HepG2 (cell line): ENCODE measurements around the gene PSMD3. TPM values are rescaled to one million over a fixed set of nuclear protein-coding genes. Genes with fewer than 3 reads are reported as not detected.

Source experiments
- POLR2G ChIP-seq: fragments of 200-400 bp; formaldehyde crosslinking; IDR thresholded peaks from 2 replicates; pipeline ENCODE4 v1.6.1; 2018; ENCODE audit warnings: mild to moderate bottlenecking, low read depth, low read length, moderate library complexity
- SP140L ChIP-seq: sonication (generic); formaldehyde crosslinking; IDR thresholded peaks from 2 replicates; pipeline ENCODE4 v1.4.0; 2020; ENCODE audit warnings: missing genetic modification reagents, borderline replicate concordance
- SRSF9 ChIP-seq: fragments of 200-400 bp; formaldehyde crosslinking; IDR thresholded peaks from 2 replicates; pipeline ENCODE4 v1.6.1; 2018; ENCODE audit warnings: borderline replicate concordance, mild to moderate bottlenecking, low read depth, low read length; ENCODE audit not compliant: insufficient read depth, poor library complexity, severe bottlenecking
- ZNF446 ChIP-seq: sonication (generic); formaldehyde crosslinking; IDR thresholded peaks from 2 replicates; pipeline ENCODE4 v1.5.0; 2020; ENCODE audit warnings: mild to moderate bottlenecking, missing genetic modification reagents
- ZNF577 ChIP-seq: sonication (generic); formaldehyde crosslinking; IDR thresholded peaks from 2 replicates; pipeline ENCODE4 v1.4.0; 2020; ENCODE audit warnings: mild to moderate bottlenecking, low read depth, missing genetic modification reagents, borderline replicate concordance
- ZNF646 ChIP-seq: sonication (generic); formaldehyde crosslinking; IDR thresholded peaks from 2 replicates; pipeline ENCODE4 v1.9.0; 2021; ENCODE audit warnings: mild to moderate bottlenecking, missing genetic modification reagents
- ZNF746 ChIP-seq: sonication (generic); formaldehyde crosslinking; IDR thresholded peaks from 2 replicates; pipeline ENCODE4 v1.8.0; 2022; ENCODE audit warnings: mild to moderate bottlenecking, missing genetic modification reagents
- polyA plus RNA-seq, 8 experiments: library from polyadenylated mRNA; depleted of rRNA in 3 of 8; stranded (reverse) in 7 of 8; unstranded in 1 of 8; fragments of >200 nt; fragmentation: Illumina TruSeq in 4 of 8; extraction: Trizol in 4 of 8; gene quantifications; 2 replicates each; pipeline versions ENCODE4 v1.2.1 to v1.2.3, GENCODE V29; 2011 to 2016; ENCODE audit warnings: low read depth in 4 of 8, missing spikeins in 1 of 8, mixed read lengths in 1 of 8; ENCODE audit not compliant: insufficient read depth in 1 of 8
- total RNA-seq, 5 experiments: library from RNA; depleted of rRNA; stranded (reverse); fragments of >200 nt; fragmentation: Illumina TruSeq; extraction: Trizol; gene quantifications; 2 replicates each; pipeline ENCODE4 v1.2.3, GENCODE V29; 2016; ENCODE audit warnings: low read depth in 1 of 5
- TF ChIP-seq, protein P1 (sequence below): sonication (generic); formaldehyde crosslinking; IDR thresholded peaks from 2 replicates; pipeline ENCODE4 v1.8.0; 2022; ENCODE audit warnings: mild to moderate bottlenecking, missing genetic modification reagents
- TF ChIP-seq, protein P2 (sequence below): sonication (generic); formaldehyde crosslinking; IDR thresholded peaks from 2 replicates; pipeline ENCODE4 v1.8.1; 2023; ENCODE audit warnings: missing genetic modification reagents, inconsistent platforms, borderline replicate concordance
- TF ChIP-seq, protein P3 (sequence below): sonication (generic); formaldehyde crosslinking; IDR thresholded peaks from 2 replicates; pipeline ENCODE4 v1.5.0; 2020; ENCODE audit warnings: mild to moderate bottlenecking, missing genetic modification reagents, borderline replicate concordance

The PSMD3 gene
- total and polyA plus RNA-seq, 2 of the 13 experiments (the other 11 are each of a cell fraction or from before 2014, with no cell fraction given): 97.4 to 146 TPM

DNA sequence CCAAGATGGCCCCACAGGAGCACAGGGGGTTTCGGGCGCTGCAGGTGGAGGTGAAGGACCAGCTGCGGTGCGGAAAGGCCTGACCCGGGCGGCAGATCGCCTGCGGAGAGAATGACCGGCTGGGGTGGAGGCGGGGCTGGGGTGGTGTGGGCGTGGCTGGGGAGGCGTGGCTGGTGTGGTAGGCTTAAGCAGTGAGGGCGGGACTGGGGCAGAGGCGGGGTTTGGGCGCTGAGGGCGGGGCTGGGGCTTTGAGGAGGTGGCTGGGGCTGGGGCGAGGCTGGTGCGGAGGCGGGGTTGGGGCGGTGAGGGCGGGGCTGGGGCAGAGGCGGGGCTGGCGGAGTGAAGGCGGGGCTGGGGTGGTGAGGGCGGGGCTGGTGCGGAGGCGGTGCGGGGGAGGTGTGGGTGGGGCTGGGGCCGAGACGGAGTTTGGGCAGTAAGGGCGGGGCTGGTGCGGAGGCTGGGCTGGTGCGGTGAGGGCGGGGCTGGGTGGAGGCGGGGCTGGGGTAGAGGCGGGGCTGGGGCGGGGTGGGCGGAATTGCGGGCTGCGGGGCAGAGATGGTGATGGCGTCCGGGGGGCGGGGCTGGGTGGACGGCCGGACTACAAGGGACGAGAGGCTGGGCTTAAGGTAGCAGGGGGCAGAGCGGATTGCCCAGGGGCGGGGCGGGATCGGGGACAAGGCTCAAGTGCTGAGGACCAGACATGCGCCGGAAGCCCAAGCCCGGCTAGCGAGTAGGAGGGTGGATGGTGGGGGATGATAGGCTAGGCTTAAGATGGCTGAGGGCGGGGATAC lies 27.7 kb upstream of the PSMD3 start (continued):
- TF ChIP-seq, protein P1, sequence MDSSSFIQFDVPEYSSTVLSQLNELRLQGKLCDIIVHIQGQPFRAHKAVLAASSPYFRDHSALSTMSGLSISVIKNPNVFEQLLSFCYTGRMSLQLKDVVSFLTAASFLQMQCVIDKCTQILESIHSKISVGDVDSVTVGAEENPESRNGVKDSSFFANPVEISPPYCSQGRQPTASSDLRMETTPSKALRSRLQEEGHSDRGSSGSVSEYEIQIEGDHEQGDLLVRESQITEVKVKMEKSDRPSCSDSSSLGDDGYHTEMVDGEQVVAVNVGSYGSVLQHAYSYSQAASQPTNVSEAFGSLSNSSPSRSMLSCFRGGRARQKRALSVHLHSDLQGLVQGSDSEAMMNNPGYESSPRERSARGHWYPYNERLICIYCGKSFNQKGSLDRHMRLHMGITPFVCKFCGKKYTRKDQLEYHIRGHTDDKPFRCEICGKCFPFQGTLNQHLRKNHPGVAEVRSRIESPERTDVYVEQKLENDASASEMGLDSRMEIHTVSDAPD: no peak
- TF ChIP-seq ZNF646 (CRISPR knock-in tag): no peak
- TF ChIP-seq ZNF577 (CRISPR knock-in tag): no peak
- TF ChIP-seq POLR2G: peak; percentile 49; the same call in 1 of the 2 replicates
- TF ChIP-seq ZNF446 (CRISPR knock-in tag): no peak
- TF ChIP-seq ZNF746 (CRISPR knock-in tag): no peak
- TF ChIP-seq, protein P2, sequence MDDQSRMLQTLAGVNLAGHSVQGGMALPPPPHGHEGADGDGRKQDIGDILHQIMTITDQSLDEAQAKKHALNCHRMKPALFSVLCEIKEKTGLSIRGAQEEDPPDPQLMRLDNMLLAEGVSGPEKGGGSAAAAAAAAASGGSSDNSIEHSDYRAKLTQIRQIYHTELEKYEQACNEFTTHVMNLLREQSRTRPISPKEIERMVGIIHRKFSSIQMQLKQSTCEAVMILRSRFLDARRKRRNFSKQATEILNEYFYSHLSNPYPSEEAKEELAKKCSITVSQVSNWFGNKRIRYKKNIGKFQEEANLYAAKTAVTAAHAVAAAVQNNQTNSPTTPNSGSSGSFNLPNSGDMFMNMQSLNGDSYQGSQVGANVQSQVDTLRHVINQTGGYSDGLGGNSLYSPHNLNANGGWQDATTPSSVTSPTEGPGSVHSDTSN (CRISPR knock-in tag): no peak
- TF ChIP-seq SP140L: no peak
- TF ChIP-seq, protein P3, sequence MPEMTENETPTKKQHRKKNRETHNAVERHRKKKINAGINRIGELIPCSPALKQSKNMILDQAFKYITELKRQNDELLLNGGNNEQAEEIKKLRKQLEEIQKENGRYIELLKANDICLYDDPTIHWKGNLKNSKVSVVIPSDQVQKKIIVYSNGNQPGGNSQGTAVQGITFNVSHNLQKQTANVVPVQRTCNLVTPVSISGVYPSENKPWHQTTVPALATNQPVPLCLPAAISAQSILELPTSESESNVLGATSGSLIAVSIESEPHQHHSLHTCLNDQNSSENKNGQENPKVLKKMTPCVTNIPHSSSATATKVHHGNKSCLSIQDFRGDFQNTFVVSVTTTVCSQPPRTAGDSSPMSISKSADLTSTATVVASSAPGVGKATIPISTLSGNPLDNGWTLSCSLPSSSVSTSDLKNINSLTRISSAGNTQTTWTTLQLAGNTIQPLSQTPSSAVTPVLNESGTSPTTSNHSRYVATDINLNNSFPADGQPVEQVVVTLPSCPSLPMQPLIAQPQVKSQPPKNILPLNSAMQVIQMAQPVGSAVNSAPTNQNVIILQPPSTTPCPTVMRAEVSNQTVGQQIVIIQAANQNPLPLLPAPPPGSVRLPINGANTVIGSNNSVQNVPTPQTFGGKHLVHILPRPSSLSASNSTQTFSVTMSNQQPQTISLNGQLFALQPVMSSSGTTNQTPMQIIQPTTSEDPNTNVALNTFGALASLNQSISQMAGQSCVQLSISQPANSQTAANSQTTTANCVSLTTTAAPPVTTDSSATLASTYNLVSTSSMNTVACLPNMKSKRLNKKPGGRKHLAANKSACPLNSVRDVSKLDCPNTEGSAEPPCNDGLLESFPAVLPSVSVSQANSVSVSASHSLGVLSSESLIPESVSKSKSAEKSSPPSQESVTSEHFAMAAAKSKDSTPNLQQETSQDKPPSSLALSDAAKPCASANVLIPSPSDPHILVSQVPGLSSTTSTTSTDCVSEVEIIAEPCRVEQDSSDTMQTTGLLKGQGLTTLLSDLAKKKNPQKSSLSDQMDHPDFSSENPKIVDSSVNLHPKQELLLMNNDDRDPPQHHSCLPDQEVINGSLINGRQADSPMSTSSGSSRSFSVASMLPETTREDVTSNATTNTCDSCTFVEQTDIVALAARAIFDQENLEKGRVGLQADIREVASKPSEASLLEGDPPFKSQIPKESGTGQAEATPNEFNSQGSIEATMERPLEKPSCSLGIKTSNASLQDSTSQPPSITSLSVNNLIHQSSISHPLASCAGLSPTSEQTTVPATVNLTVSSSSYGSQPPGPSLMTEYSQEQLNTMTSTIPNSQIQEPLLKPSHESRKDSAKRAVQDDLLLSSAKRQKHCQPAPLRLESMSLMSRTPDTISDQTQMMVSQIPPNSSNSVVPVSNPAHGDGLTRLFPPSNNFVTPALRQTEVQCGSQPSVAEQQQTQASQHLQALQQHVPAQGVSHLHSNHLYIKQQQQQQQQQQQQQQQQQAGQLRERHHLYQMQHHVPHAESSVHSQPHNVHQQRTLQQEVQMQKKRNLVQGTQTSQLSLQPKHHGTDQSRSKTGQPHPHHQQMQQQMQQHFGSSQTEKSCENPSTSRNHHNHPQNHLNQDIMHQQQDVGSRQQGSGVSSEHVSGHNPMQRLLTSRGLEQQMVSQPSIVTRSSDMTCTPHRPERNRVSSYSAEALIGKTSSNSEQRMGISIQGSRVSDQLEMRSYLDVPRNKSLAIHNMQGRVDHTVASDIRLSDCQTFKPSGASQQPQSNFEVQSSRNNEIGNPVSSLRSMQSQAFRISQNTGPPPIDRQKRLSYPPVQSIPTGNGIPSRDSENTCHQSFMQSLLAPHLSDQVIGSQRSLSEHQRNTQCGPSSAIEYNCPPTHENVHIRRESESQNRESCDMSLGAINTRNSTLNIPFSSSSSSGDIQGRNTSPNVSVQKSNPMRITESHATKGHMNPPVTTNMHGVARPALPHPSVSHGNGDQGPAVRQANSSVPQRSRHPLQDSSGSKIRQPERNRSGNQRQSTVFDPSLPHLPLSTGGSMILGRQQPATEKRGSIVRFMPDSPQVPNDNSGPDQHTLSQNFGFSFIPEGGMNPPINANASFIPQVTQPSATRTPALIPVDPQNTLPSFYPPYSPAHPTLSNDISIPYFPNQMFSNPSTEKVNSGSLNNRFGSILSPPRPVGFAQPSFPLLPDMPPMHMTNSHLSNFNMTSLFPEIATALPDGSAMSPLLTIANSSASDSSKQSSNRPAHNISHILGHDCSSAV (CRISPR knock-in tag): no peak
- TF ChIP-seq SRSF9: no peak
